ENCODE results near the gene HOXA5. TPM values are rescaled to one million over a fixed set of nuclear protein-coding genes. Genes with fewer than 3 reads are reported as not detected.

HOXA5 gene
- total and polyA plus RNA-seq, 2 donors (not counting 3 experiments of a cell fraction or from before 2014, with no cell fraction given) = 18.6 to 18.8 TPM

DNA sequence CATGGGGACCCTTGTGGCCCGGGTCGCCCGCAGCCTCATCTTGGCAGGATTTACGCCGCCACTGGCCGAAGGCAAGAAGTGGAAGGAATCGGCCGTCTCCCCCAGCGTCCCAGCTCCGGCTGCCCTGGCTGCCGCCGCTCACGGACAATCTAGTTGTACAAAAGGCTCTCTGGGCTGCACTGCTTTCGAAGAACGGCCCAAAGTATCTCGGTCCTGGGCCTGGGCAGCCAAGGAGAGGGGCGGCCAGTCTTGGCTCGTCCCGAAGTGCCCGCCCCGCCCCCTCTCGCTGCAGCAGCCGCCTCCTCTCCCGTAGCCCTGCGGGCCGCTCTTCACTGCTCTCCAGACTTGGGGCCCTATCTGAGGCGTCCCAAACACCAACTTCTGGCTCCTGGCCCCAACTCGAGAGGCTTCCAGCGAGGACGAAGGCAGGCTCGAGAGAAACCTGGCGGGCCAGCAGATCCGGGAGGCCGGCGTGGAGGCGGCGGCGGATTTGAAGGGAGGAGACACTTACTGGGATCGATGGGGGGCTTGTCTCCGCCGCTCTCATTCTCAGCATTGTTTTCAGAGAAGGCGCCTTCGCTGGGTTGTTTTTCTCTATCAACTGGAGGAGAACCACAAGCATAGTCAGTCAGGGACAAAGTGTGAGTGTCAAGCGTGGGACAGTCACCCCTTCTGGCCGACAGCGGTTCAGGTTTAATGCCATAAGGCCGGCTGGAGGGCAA lies 21.0 kb upstream of the HOXA5 start:
- Histone ChIP-seq H3K9me1 (replicated peaks; ENCODE audit: control insufficient read depth, extremely low read depth, insufficient read depth, low read length) (no peaks in the 10 kb centered on the region), H3K9me3 (replicated peaks; ENCODE audit: control insufficient read depth, insufficient read depth, low read length) (no peaks in the 10 kb centered on the region), H4K20me1 (replicated peaks; ENCODE audit: control insufficient read depth, extremely low read depth, insufficient read depth, low read length) (no peaks in the 10 kb centered on the region), H3K79me2 (ENCODE audit: control insufficient read depth, insufficient read depth, low read length) (peaks cover 87% of the 10 kb centered on the region), H3K4me1 (ENCODE audit: control insufficient read depth, extremely low read depth, insufficient read depth, low read length) (peaks cover 39% of the 10 kb centered on the region), H3K4me3 (replicated peaks in 1 of 3; ENCODE audit: insufficient read depth in 1 of 3, low read depth in 1 of 3, low read length in 3 of 3) (peak overlapping the region; percentile 63 to 98 (median 88)), H2AFZ (ENCODE audit: low read depth, low read length) (no peak overlapping the region), H3K4me2 (ENCODE audit: insufficient read depth, low read length) (peak overlapping the region; percentile 91), H3K9ac (replicated peaks; ENCODE audit: extremely low read depth, insufficient read depth, low read length) (peak overlapping the region; percentile 85), H3K27ac (ENCODE audit: insufficient read depth, low read depth, low read length) (peak overlapping the region; percentile 91), H3K36me3 (ENCODE audit: control insufficient read depth in 2 of 2, extremely low read depth in 1 of 2, insufficient read depth in 2 of 2, low read length in 2 of 2) (peaks cover 3 to 7% of the 10 kb centered on the region in 2 experiments), H3K27me3 (ENCODE audit: control insufficient read depth in 2 of 2, insufficient read depth in 2 of 2, low read length in 2 of 2) (no peaks in the 10 kb centered on the region)
- BruUV-seq (replicated peaks) = no TSS peak
- dilution Hi-C loops (cut with MboI; ENCODE audit: extremely low pct_ligation_motif_present, low sequenced_read_pairs) = loop anchor here (10.0 to 25.0 kb wide), 3 partner anchors 310 to 977 kb away; no protein-coding TSS in a partner anchor
- intact Hi-C loops (cut with micrococcal nuclease) = loop anchor here (1.0 to 5.0 kb wide), 7 partner anchors 10 to 1772 kb away; partner anchors contain the start of genes HOXA10 and HOXA2
- ChIA-PET POLR2A (interaction anchor here (1.4 kb wide), 1 partner anchor 13 kb away, joined by 7 read pairs; no protein-coding TSS in a partner anchor), CTCF (interaction anchor here (0.6 to 7.4 kb wide), 3 partner anchors 12 to 794 kb away, joined by 3 to 81 read pairs (median 42); partner anchors contain the start of genes HOXA10 and HOXA3)
- TF ChIP-seq JUN (IDR thresholded peaks at IDR 0.05; ENCODE audit: borderline replicate concordance, insufficient read depth, insufficient read length, low read depth) (no peak), GATA2 (IDR thresholded peaks at IDR 0.05; ENCODE audit: insufficient read depth, insufficient read length, low read depth, low read length) (no peak), MYC (IDR thresholded peaks at IDR 0.05; ENCODE audit: low read depth, low read length) (no peak), EZH2 (IDR thresholded peaks at IDR 0.05; ENCODE audit: borderline replicate concordance, low read depth, low read length, severe bottlenecking) (no peak), POLR2AphosphoS5 (IDR thresholded peaks at IDR 0.05; ENCODE audit: insufficient read depth, low read depth, low read length) (no peak), POLR2A (IDR thresholded peaks at IDR 0.05; ENCODE audit: low read depth, low read length) (no peak)
- TF ChIP-seq, protein P1, sequence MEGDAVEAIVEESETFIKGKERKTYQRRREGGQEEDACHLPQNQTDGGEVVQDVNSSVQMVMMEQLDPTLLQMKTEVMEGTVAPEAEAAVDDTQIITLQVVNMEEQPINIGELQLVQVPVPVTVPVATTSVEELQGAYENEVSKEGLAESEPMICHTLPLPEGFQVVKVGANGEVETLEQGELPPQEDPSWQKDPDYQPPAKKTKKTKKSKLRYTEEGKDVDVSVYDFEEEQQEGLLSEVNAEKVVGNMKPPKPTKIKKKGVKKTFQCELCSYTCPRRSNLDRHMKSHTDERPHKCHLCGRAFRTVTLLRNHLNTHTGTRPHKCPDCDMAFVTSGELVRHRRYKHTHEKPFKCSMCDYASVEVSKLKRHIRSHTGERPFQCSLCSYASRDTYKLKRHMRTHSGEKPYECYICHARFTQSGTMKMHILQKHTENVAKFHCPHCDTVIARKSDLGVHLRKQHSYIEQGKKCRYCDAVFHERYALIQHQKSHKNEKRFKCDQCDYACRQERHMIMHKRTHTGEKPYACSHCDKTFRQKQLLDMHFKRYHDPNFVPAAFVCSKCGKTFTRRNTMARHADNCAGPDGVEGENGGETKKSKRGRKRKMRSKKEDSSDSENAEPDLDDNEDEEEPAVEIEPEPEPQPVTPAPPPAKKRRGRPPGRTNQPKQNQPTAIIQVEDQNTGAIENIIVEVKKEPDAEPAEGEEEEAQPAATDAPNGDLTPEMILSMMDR (IDR thresholded peaks at IDR 0.05; ENCODE audit: extremely low read depth in 1 of 2, insufficient read depth in 1 of 2, low read depth in 1 of 2, low read length in 2 of 2) = peak; percentile 15 to 34
- TF ChIP-seq, protein P2, sequence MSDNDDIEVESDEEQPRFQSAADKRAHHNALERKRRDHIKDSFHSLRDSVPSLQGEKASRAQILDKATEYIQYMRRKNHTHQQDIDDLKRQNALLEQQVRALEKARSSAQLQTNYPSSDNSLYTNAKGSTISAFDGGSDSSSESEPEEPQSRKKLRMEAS (IDR thresholded peaks at IDR 0.05; ENCODE audit: insufficient read depth, insufficient read length) = no peak
- FAIRE-seq (peak; percentile 33), DNase-seq (ENCODE audit: low read depth, low spot score) (no peak)
